HG03354 (cell line): ENCODE results near the gene NF1.
A peak's percentile ranks its signal among the peaks of the same experiment; 100 is the strongest.
"Not testable (repeated sequence)": the region's sequence is repeated elsewhere in the genome, so short reads cannot be mapped to it uniquely, and the experiment has no call there.

Experiments
- ATAC-seq: cut with Tn5 transposase; IDR thresholded peaks from one replicate; pipeline ENCODE4 v1.9.1; 2021; ENCODE audit warnings: mild to moderate bottlenecking; ENCODE audit not compliant: unreplicated experiment, poor library complexity, severe bottlenecking

NF1 gene

DNA sequence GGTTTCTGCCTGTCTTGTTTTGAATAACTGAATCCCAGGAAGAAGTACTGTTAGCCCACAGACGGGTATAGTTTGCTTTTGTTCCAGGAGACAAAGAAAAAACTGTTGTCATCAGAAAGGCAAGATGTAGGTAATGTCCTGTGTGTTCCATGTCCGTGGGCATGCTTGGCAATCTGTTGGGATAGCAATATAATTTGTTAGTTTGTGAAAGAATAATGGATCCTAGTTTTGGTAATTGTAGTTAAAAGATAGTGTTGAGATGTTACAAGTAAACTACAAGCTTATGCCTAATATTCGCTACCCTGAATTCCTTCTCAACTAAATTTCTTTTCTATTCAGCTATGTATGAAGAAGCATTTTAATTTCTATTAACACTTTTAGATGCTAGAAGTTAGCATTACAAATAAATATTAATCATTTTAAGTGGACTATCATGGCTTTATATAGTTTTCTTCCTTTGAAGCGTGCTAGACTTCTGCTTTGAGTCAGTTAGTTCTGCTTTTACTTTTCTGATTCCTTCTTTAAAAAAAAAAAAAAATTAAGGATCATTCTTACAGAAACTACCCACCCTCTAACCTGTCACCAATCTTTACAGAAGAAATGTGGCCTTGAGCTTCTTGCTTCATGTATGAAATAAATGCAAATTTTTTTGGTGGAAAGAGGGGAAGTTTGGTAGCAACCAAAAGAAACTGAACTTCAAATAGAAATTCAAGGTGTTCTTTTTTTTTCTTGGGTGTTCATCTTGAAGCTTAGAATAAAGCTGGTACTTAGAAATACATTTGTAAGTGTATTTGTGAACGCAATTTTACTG, 224.3 kb downstream of the NF1 start:
- peak; percentile 1 for ATAC-seq

DNA sequence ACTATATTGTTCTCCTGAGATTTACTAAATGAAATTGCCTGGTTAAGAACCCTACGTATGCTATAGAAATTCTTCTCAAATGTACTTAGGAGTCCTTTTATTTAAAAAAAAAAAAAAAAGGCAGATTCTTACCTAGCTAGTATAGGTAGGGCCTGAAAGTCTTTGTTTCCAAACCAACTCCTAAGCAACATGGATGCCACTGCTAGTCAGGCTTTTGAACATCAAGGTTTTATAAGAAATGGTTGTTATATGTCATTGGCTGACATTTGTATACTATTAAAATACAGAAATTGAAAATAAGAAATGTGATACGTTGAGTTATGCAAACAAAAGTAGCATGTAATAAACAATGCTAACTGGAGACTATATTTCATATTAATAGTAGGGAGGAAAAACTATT, 225.5 kb downstream of the NF1 start:
- ATAC-seq, result no peak

DNA sequence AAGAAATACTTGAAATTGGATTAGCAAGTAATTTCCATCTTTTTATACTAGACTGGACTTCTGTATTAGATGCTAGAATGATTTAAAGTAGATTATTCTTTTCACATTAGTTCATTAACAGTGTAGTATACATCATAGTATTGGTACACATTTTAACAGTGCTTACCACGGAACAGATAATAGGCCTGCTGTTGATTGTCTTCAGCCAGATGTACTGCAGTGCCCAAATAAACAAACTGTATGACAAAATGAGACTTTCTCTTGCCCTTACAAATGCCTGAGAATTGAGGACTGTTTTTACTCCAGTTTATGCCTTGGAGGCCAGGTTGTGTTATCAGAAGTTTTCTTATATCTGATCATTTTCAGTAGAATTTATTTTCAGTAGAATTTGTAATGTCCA, 226.0 kb downstream of the NF1 start:
- no peak for ATAC-seq

DNA sequence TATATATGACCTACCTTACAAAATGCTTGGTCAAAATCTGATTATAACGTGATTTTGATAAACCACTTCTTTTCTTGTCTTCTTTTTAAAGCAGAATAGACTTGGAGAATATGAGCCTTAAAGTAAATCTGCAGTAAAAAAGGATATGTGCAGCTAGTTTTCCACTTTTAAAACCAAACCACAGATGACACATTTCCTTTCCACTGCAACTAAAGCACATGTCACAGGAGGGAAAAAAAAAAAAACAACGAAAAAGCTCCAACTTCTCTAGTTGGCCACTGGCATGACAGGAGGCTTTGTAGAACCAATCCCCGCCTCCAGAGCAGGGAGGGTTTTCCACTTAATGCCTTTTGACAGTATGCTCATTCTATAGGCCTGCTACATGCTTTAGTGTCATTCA, 226.7 kb downstream of the NF1 start, which contains the start of gene EVI2A:
Gene EVI2A, minus strand, starts transcription at position 142 of the 400 bp plus-strand sequence. CDS start 2,609 bp downstream, outside the sequence.
- peak; percentile 37 for ATAC-seq

DNA sequence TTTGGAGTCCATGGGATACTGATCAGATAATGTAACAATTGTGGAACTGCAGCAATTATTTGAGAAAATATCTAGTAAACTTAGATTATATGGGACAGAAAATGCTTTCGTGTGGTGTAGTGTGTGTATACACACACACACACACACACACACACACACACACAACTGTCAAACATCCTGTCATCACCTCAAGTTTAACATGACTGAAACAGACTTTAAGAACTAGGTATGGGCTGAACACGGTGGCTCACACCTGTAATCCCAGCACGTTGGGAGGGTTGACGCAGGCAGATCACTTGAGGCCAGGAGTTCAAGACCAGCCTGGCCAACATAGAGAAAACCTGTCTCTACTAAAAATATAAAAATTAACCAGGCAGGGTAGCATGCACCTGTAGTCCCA, 227.2 kb downstream of the NF1 start:
- no peak for ATAC-seq

DNA sequence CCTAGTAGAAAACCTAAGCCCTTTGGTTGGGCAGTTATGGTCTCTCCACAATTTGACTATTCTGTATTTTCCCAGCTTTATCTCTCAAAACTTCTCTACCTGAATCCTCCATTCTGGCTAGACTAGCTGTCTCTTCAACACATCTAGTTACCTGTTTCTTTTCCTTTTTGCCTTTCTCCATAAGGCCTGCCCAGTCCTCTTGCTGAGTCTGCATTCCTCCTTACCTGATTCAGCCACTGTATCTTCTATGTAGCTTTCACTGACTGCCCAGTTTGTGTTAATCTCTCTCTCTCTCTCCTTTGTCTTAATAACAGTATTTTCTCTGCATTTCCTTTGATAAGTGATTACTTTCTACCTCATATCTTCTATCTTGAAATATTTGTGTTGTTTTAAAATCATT, 228.8 kb downstream of the NF1 start:
- no peak for ATAC-seq

DNA sequence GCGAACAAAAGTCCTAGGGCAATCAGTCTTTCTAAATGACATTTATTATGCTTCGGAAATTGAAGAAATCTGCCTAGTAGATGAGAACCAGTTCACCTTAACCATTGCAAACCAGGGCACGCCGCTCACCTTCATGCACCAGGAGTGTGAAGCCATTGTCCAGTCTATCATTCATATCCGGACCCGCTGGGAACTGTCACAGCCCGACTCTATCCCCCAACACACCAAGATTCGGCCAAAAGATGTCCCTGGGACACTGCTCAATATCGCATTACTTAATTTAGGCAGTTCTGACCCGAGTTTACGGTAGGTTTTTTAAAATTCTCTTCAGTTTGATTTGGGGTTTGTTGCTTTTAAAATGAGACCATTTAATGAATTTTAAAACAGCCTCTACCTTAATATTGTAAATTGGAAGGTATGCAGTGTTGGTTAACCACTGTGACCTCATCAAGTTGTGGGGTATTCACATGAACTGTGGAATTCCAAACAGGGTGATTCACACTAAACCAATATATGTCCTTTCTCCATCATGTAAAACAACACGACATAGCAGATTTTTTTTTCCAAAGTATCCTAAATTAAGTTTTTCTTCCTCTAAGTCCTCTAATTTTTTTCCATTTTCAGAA, 232.9 kb downstream of the NF1 start:
- ATAC-seq, result no peak

DNA sequence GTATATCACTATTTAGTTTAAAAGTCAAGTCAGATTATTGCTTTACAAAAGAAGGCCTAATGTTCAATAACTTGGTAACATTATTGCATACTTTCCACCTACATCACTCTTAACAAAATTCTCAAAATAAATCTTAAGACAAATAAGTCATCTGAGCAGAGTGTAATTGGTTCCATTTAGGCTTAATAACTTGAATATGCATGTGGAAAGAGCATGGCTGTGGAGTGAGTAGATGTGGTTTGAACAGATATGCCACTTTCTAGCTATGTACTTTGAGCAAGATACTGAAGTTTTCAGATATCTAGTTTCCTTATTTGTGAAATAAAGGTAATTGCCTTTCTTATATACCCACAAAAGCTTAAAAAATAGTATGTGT, 233.4 kb downstream of the NF1 start:
- ATAC-seq, result no peak

DNA sequence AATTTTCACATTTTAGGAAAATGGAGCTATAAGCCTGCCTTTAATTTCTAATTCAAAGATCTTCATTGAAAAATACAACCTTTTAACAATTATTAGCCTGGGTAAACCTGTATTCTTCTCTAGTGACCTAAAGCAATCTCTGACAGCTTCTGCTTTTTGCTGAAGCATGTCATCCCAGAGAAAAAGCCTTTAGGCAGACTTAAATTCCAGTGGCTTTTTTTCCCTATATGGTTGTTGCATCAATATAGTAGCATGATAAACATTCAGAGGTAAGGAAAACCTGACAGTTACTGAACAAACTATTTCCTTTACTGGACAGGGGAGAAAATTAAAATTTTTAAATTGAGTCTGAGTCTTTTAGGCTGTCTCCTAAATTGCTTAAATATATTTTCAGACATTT, 234.4 kb downstream of the NF1 start:
- ATAC-seq, result no peak

DNA sequence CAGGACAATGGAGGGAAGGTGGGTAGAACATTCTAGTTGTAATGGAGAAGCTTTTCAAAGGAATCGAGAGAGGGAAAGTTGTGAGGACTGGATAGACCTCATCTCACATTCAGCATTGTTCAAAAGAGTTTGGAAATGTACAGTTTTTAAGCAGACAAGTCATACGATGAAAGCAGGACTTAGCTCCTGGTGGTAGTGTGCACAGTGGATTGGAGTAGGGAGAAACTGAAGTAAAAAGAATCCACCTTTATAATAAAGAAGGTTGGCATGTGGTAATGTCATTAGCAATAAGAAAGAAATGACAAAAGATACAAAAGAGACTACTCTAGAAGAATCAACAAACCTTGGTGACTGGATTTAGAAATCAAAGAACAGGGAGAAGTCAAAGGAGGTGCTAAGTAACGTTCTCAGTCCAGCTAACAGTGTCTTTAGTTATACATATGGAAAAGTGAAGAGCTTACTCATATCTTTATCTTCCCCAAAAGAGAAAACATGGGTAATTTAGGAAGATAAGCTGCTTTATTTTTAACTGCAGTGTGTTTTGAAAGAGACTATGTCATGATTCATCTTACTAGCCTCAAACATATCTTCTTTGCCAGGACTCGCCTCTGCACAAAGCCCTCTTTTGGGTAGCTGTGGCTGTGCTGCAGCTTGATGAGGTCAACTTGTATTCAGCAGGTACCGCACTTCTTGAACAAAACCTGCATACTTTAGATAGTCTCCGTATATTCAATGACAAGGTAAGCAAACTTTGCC, 245.3 kb downstream of the NF1 start:
- ATAC-seq, result no peak

DNA sequence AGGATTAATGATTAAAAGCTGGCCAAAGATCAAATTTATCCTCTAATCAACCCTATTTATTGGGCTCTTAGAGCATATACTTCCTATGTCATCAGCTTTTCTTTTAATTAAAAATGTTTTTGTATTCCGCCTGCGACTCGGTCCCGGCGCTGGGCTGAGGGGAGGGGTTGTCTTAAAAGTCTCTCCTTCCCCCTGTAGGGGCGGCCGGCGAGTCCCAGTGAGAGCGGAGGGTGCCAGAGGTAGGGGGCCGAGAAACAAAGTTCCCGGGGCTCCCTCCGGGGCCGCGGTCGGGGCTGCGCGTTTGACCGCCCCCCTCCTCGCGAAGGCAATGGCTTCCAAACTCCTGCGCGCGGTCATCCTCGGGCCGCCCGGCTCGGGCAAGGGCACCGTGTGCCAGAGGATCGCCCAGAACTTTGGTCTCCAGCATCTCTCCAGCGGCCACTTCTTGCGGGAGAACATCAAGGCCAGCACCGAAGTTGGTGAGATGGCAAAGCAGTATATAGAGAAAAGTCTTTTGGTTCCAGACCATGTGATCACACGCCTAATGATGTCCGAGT, 250.5 kb downstream of the NF1 start:
- ATAC-seq, result not testable (repeated sequence)

DNA sequence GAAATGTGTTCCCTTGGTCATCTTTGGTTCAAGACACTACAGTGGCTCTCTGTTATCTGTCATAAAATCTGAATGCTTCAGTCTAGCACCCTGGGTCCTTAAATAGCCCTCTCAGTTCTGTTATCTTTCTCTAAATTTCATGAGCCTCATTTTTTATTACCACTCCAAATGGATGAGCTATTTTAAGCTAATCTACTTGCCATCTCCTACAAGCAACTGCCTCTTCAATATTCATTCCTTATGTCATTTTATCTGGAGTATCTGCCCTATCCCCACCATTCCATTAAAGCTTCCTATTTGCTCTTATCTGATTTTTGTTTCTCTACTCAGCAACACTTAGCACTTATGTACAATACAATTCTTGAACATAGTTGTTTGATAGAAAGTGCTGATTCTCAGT, 254.7 kb downstream of the NF1 start:
- no peak for ATAC-seq

DNA sequence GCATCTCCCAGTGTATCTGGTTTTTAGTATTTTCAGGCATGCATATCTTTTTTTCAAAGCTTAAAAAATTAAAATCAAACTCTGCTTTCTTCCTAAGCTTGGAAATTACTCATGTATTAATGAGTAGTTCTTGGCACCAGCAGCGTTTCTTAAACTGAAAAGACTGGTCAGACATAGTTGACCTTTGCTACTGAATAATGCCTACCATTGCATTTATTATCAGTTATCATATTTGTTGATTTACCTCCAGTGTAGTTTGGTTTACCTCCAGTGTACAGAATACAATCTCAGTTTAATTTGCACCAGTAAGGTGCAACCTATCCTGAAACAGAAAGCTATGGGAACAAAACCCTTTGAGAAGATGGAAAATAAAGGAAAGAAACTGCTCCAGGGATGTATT, 261.2 kb downstream of the NF1 start:
- ATAC-seq, result no peak

DNA sequence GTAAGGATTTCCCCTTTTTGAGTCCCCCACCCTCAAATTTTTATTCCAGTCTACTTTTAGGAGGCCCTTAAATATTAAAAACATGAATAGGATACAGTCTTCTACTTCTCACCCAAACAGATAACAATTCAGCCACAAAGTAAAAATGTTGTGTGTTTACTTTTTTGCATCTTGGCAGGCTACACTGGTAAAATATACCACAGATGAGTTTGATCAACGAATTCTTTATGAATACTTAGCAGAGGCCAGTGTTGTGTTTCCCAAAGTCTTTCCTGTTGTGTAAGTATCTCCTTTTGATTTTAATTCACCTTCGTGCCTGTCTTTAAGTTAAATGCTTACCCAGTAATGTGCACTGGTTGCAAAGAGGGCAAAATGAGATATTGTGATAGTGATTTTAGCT, 262.3 kb downstream of the NF1 start:
- no peak for ATAC-seq

DNA sequence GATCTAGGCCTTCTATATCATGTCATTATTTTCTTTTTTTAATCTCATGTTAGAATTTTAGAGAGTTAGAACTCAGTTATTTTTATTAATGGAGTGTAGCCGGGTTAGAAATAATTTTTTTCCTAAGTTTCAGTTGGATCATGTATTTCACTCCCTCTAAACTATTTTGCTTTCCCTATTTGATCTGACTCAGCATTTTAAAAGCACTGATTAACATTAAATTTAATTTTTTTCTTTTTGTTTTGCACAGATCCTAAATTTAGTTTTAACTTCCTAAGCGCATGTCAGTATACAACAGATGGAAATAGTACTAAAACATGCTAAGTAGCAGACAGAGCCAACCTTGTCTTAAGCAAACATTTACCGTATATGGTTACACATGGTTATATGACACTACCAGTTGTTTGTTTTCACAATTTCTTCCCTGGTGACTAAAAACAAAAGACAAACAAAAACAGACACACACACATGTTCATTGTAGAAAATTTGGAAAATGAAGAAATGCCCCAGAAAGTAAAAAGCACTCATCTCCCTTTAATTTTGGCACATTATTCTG, 263.1 kb downstream of the NF1 start:
- no peak for ATAC-seq

DNA sequence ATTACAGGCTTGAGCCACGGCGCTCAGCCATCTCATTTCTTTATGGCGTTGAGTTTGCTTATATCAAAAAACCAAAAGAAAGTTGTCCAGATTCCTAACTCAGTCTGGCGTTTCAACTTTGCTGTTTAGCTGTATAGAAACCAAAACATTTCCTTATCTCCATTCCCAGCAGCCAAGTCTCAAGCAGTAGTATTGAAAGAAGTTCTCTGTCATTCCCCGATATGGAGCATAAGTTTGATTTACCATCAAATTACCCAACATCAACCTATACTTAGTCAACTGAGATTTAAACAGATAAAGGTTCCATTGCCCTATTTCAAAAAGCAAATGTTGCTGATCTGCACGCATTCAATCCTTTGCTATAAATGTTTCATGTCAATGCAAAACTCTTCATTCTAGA, 269.2 kb downstream of the NF1 start:
- ATAC-seq, result no peak

DNA sequence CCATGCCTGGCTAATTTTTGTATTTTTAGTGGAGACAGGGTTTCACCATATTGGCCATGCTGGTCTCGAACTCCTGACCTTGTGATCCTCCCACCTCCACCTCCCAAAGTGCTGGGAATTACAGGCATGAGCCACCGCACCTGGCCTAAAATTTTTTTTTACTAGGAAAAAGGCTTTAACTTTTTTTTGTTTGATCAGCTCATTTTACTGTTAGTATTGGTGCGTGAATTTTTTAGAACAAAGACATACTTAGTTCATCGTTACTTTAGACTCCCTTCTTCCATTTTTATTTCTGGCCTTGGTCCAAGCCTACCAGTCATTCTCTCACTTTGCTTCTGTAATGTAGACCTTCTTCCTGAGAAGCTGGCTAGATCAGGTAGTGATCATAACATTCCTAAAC, 271.3 kb downstream of the NF1 start:
- no peak for ATAC-seq

DNA sequence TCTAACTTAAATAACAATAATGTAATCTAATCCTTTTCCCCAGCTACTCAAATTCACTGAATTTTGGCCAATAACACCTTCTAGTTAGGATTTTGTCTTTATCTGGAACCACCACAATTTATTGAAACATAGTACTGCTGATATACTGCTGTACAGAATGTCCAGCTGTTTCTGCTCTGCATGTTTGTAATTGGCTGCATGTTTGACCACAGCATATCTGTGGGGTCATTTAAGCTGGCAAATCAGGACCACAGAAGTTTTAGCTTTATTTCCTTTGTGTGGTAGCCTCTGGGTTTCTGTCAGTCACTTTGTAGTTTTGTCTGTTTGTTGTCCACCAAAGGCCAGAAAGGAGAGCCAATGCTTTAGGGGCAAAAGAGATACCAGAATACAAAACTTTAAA, 274.5 kb downstream of the NF1 start:
- no peak for ATAC-seq

DNA sequence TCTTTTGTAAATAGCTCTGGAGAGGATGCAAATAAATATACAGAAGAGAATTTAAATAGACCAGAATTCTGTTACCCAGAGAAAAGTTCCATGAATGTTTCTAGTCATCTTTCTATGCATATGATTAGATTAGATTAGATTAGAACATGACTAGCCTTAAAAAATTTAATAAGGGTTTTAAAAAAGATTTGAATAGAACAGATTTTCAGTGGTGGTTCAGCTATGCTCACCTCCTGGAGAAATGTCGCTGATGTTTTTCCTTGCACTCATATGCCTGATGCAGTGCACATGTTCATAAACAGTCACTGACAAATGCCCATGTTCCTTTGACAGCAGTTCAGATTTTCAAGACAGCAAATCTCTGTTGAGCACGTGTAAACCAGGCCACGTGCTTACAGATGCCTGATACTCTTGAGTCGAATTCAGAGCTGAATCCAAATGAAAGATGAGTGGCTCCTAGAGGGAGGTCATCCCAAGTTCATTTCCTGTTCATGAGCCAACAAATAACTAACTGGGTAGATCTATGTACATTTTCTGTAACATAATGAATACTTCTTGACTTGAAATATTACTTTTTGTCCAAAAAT, 276.8 kb downstream of the NF1 start:
- no peak for ATAC-seq
